HG02943 (cell line): ENCODE results near the gene DPYD.
"Not testable (repeated sequence)": the region's sequence is repeated elsewhere in the genome, so short reads cannot be mapped to it uniquely, and the experiment has no call there.

ENCODE experiments used
- ATAC-seq: cut with Tn5 transposase; IDR thresholded peaks from one replicate; pipeline ENCODE4 v1.9.1; 2021; ENCODE audit warnings: mild to moderate bottlenecking, low read depth, moderate library complexity; ENCODE audit not compliant: unreplicated experiment

The DPYD gene

GRCh38 chr1:97384294-97384968 lies 536.4 kb downstream of the DPYD start:
- no peak for ATAC-seq

DNA sequence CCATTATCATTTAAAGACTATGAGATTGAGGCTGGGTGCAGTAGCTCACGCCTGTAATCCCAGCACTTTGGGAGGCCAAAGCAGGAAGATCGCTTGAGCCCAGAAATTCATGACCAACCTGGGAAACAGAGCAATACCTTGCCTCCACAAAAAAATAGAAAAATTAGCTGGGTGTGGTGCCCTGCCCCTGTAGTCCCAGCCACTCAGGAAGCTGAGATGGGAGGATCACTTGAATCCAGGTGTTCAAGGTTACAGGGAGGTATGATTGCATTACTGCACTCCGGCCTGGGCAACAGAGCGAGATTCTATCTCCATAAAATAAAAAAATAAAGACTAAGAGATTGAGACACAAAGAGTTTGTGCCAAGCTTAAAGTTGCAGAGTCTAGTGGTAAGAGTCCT lies 537.0 kb downstream of the DPYD start:
- ATAC-seq: no peak

GRCh38 chr1:97382206-97382605 lies 538.6 kb downstream of the DPYD start:
- ATAC-seq: no peak

- no peak for ATAC-seq
Measured at GRCh38 chr1:97379387-97380075, 541.3 kb downstream of the DPYD start.

GRCh38 chr1:97378596-97378995 lies 542.2 kb downstream of the DPYD start:
- ATAC-seq: no peak

DNA sequence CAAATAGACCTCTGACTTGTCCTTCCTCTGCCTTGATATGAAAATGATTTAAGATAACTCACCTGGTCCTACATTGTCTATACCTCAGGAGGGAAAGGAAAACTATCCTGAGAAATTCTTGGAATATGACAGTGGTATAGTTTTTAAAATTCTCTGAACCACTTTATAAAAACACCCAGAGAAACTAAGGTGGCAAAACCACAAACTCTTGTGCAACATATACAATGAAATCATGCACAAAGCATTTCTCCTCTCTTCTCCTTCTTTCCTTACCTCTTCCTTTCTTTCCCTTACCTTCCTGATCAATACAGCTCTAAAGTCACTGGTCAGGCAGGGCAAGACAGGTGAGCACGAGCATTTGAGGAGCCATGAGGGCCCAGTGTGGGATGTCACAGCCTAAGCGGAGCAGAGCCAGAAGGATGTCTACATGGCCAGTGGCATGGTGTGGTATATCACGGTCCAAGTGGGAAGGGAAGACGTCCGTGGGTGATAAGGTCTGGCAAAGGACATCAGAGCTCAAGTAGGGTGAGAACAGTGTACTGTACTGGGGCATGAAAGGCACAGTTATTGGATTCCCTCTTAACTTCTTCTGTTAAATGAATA lies 543.3 kb downstream of the DPYD start:
- ATAC-seq: no peak

DNA sequence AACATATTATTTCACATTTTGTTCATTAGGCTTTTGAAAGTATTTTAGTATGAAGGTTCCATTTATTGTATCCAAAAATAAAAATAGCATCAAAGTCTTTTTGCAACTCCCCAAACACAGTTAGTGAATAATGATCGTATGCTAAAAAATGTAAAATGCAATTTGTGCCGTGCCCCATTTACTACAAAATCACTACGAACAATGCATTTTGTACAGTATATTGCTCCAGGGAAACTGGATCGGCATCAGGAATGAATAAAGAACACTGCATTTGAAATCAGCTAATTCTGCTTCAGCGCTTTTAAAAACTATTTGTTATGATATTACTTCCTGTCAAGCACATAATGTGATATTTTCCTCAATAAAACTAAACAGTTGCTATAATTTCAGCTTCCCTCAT lies 547.8 kb downstream of the DPYD start:
- no peak for ATAC-seq

DNA sequence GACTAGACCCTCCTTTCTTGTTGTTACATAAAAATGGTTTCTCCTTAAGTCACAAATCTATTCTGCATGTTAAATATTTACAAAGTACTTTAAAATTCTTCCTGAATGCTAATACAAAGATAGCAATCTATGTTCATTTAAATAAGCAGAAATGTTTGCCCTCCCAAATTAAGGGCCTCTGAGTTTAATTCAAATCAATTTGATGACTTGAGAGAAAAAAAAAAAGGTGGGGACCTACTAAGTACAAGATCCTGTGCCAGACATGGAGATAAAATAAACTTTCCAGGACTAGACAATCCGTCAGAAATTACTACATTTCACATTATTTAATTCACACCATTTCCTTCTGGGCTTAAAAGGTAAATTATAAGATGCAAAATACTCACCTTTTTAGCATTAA lies 548.3 kb downstream of the DPYD start:
- no peak for ATAC-seq

DNA sequence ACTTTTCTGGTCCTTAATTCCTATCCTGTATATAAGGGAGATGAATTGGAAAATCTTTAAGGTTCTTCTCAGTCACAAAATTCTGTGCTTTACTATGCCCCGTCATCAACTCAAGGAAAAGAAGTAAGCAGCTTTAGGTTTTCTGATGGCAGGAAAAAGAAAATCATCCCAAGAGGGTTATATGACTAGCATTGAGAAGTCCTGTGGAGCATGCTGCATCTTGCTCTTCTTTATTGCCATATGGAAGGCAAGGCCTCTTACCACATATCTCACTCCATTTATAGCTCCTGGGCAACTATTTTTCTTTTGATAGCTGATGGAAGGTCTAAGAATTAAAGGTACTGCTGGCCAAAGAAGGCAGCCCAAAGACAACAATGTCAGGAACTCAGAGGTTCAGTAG lies 552.5 kb downstream of the DPYD start:
- no peak for ATAC-seq

DNA sequence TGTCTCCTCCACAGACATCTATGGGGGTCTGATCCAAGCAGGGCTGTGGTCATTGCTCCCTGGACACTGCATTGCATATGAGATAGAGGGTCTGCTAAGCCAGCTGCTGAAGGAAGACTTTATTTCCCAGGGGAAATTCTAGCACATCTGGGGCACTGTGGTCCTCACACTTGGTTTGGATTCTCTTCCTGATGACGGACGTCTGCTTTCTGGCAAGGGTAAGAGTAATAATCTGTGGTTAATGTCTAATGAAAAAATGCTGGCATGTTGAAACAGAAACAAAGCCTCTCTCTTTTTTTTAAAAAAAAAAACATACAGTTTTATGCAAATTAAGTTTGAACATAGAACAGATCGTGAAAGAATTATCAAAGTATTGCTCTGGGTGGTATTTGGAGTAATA lies 553.9 kb downstream of the DPYD start:
- ATAC-seq: no peak

DNA sequence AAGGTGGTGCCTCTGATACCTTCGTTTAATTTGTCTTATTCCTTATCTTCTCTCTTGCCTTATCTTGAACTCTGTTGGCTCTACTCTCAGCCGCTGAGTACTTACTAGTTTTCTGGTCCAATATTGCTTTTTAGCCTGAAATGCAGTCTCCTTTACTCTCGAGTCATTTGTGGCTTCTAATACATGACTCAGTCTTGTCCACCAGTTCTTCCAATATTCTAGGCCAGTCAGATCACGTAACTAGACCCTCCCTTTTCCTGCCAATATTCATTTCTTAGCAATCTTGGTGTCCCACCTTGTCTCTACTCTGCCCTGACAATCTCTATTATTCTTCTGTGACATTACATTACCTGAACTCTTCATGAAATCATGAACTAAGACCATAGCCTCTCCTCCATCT lies 555.8 kb downstream of the DPYD start:
- ATAC-seq: no peak

- ATAC-seq: no peak
Measured at GRCh38 chr1:97364086-97364485, 556.7 kb downstream of the DPYD start.

DNA sequence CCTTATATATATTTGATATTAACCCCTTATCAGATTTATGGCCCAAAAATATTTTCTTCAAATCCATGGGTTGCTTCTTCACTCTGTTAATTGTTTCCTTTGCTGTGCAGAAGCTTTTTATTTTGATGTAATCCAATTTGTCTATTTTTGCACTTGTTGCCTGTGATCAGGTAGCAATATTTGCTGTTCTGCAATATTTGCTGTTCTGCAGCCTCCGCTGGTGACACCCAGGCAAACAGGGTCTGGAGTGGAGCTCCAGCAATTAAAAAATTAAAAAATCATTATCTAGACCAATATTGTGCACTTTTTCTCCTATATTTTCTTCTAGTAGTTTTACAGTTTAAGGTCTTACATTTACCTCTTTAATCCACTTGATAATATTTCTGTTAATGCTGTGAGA lies 564.5 kb downstream of the DPYD start:
- no peak for ATAC-seq

DNA sequence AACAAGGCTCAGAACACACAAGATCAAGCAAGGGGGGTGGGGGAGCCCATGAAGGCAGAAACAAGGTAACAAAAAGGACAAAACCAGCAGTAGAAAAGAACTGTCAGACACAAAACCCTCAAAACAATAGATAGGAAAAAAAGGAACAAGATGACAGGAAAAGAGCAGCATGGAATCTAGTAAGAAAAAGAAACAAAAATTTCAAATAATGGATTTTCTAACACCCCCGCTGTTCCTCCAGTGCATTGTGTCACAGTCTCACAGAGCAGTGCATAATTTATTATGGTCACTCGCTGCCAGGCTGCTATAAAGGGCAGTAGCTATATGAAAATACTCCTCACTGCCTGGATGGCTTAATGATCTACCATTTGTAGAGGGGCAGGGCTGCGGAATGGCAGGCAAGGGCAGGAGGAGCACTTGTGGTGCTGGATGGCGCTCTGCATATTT lies 567.9 kb downstream of the DPYD start:
- ATAC-seq: no peak

GRCh38 chr1:97351846-97352245 lies 569.0 kb downstream of the DPYD start:
- no peak for ATAC-seq

- ATAC-seq: no peak
Measured at GRCh38 chr1:97350662-97351061, 570.2 kb downstream of the DPYD start.

DNA sequence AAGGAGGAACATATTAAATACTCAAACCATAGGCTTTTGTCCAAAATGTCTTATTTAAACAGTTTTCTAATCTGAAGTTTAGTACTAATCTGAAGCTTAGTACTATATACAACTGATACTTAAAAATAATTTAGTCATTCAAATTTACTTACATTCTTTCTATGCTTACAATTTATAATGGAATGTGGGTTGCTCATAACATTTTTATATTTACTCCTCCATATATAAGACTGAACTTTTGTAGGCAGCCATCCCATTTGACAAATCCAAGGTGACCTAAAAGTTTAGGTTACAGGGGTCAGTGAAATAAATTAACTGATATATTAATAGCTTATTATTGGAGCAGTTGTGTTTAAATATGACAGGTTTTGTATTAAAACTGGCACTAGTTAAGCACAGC lies 570.6 kb downstream of the DPYD start:
- ATAC-seq: no peak

GRCh38 chr1:97349794-97350193 lies 571.0 kb downstream of the DPYD start:
- not testable (repeated sequence) for ATAC-seq

- no peak for ATAC-seq
Measured at GRCh38 chr1:97348599-97349265, 572.1 kb downstream of the DPYD start.

DNA sequence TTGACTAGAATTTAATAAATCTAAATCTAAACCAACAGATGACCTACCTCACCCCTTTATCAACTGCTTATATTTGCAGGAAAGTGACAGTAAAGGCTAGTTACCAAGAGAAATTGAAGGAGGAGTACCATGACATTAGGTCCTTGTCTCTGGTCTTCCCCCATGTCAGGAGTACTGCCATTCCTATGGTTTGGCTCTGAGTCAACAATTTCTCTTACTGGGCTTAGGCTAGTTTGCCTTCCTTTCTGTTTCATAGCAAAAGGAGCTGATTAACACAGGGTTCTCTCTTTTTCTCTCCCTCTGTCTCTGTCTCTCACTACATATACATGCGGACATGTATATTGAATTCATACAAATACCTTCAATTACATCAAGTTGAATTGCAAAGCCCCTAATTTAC lies 579.9 kb downstream of the DPYD start:
- ATAC-seq: no peak

GRCh38 chr1:97338347-97338746 lies 582.5 kb downstream of the DPYD start:
- no peak for ATAC-seq
